HFF-Myc (cell line): ENCODE results near the gene SIVA1.

Experiments
- DNase-seq: peaks from one replicate; pipeline ENCODE4 v3.0.0-alpha.2; 2011; ENCODE audit warnings: low read depth; ENCODE audit errors: extremely low read depth
- H3K4me3 ChIP-seq: replicated peaks from 2 replicates; pipeline ENCODE4 v1.5.1; 2011; ENCODE audit warnings: low read depth, mild to moderate bottlenecking, control low read depth, low read length
- TF ChIP-seq, protein P1 (sequence below): IDR thresholded peaks from 2 replicates; pipeline ENCODE4 v1.5.1; 2012; ENCODE audit warnings: mild to moderate bottlenecking, low read depth, low read length, control low read depth; ENCODE audit errors: missing control alignments

The SIVA1 gene

DNA sequence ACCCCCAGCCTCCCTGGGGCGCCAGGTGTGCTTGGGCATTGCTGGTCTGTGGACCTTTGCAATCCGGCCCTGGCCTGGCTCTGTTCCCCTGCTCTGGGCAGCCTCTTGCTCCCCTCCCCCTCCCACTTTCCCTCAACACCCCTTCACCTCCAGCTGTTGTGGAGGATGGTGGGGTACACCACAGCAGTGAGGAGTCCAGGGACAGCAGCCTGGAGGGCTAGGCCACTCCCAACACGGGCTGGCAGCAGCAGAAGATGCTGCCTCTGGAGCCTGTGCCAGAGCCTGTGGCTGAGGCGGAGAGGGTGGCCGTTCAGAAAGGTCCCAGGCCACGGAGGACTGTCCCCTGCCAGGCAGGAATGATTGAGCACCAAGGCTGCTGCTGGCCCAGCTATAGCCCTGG, 55.5 kb downstream of the SIVA1 start:
- H3K4me3 ChIP-seq: no peak overlapping the region
- TF ChIP-seq, protein P1, sequence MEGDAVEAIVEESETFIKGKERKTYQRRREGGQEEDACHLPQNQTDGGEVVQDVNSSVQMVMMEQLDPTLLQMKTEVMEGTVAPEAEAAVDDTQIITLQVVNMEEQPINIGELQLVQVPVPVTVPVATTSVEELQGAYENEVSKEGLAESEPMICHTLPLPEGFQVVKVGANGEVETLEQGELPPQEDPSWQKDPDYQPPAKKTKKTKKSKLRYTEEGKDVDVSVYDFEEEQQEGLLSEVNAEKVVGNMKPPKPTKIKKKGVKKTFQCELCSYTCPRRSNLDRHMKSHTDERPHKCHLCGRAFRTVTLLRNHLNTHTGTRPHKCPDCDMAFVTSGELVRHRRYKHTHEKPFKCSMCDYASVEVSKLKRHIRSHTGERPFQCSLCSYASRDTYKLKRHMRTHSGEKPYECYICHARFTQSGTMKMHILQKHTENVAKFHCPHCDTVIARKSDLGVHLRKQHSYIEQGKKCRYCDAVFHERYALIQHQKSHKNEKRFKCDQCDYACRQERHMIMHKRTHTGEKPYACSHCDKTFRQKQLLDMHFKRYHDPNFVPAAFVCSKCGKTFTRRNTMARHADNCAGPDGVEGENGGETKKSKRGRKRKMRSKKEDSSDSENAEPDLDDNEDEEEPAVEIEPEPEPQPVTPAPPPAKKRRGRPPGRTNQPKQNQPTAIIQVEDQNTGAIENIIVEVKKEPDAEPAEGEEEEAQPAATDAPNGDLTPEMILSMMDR: no peak
- DNase-seq: no peak
